Measurements from ENCODE around the gene NXF1. TPM values are rescaled to one million over a fixed set of nuclear protein-coding genes. Genes with fewer than 3 reads are reported as not detected.
A peak's percentile ranks its signal among the peaks of the same experiment; 100 is the strongest.
"Not testable (repeated sequence)": the region's sequence is repeated elsewhere in the genome, so short reads cannot be mapped to it uniquely, and the experiment has no call there.

NXF1 gene
- total RNA-seq, 1 experiment from 2014 or later, result 6.3 TPM

- in situ Hi-C loops (cut with HindIII; ENCODE audit: low pct_unique_long_range_greater_than_20kb, low sequenced_read_pairs), result no loop called here
- DNase-seq (ENCODE audit: low read depth), result peak; percentile 99
Measured at GRCh38 chr11:62753736-62754603, 51.3 kb downstream of the NXF1 start, which contains the start of gene ZBTB3. ZBTB3 (minus strand) TSS chr11:62754160; CDS start chr11:62753664, 496 bp downstream.

GRCh38 chr11:62752994-62753735 lies 52.1 kb downstream of the NXF1 start:
- no peak for DNase-seq (ENCODE audit: low read depth)
- in situ Hi-C loops (cut with HindIII; ENCODE audit: low pct_unique_long_range_greater_than_20kb, low sequenced_read_pairs), result no loop called here

- DNase-seq (ENCODE audit: low read depth), result no peak
- in situ Hi-C loops (cut with HindIII; ENCODE audit: low pct_unique_long_range_greater_than_20kb, low sequenced_read_pairs), result no loop called here
Measured at GRCh38 chr11:62752177-62752785, 53.0 kb downstream of the NXF1 start.

- DNase-seq (ENCODE audit: low read depth); in situ Hi-C loops (cut with HindIII; ENCODE audit: low pct_unique_long_range_greater_than_20kb, low sequenced_read_pairs): not testable (repeated sequence)
Measured at GRCh38 chr11:62749931-62750330, 55.3 kb downstream of the NXF1 start.

GRCh38 chr11:62747475-62748160 lies 57.6 kb downstream of the NXF1 start:
- in situ Hi-C loops (cut with HindIII; ENCODE audit: low pct_unique_long_range_greater_than_20kb, low sequenced_read_pairs), result no loop called here
- DNase-seq (ENCODE audit: low read depth), result no peak

Other genes with a start within 250 kb of the NXF1 start
- 2,603 and 2,794 TPM in 2 replicates for gene EEF1G, start 231.5 kb downstream of the NXF1 start, total RNA-seq (2014; rRNA removed; shearing (Covaris generic); ENCODE audit: low replicate concordance)
- 11.7 and 14.2 TPM in 2 replicates for gene TUT1, start 213.9 kb downstream of the NXF1 start, total RNA-seq (2014; rRNA removed; shearing (Covaris generic); ENCODE audit: low replicate concordance)
- gene MTA2, start 203.6 kb downstream of the NXF1 start, total RNA-seq (2014; rRNA removed; shearing (Covaris generic); ENCODE audit: low replicate concordance), result 87.5 and 107 TPM in 2 replicates
- 16.1 and 19.3 TPM in 2 replicates for gene EML3, start 192.7 kb downstream of the NXF1 start, total RNA-seq (2014; rRNA removed; shearing (Covaris generic); ENCODE audit: low replicate concordance)
- 4.5 and 7.4 TPM in 2 replicates for gene ROM1, start 192.2 kb downstream of the NXF1 start, total RNA-seq (2014; rRNA removed; shearing (Covaris generic); ENCODE audit: low replicate concordance)
- gene B3GAT3, start 183.5 kb downstream of the NXF1 start, total RNA-seq (2014; rRNA removed; shearing (Covaris generic); ENCODE audit: low replicate concordance), result 34.9 and 52.3 TPM in 2 replicates
- gene GANAB, start 158.8 kb downstream of the NXF1 start, total RNA-seq (2014; rRNA removed; shearing (Covaris generic); ENCODE audit: low replicate concordance), result 434 and 492 TPM in 2 replicates
- 7.6 and 14.5 TPM in 2 replicates for gene INTS5, start 152.1 kb downstream of the NXF1 start, total RNA-seq (2014; rRNA removed; shearing (Covaris generic); ENCODE audit: low replicate concordance)
- 48.1 and 59.2 TPM in 2 replicates for gene C11orf98, start 140.2 kb downstream of the NXF1 start, total RNA-seq (2014; rRNA removed; shearing (Covaris generic); ENCODE audit: low replicate concordance)
- 0.09 and 6.4 TPM in 2 replicates for gene CSKMT, start 140.1 kb downstream of the NXF1 start, total RNA-seq (2014; rRNA removed; shearing (Covaris generic); ENCODE audit: low replicate concordance)
- gene UQCC3, start 133.8 kb downstream of the NXF1 start, total RNA-seq (2014; rRNA removed; shearing (Covaris generic); ENCODE audit: low replicate concordance), result 18.2 and 25.6 TPM in 2 replicates
- gene LBHD1, start 133.2 kb downstream of the NXF1 start, total RNA-seq (2014; rRNA removed; shearing (Covaris generic); ENCODE audit: low replicate concordance), result 1.9 and 3.2 TPM in 2 replicates
- 81.8 and 106 TPM in 2 replicates for gene UBXN1, start 126.4 kb downstream of the NXF1 start, total RNA-seq (2014; rRNA removed; shearing (Covaris generic); ENCODE audit: low replicate concordance)
- not detected in 2 replicates for gene LRRN4CL, start 115.9 kb downstream of the NXF1 start, total RNA-seq (2014; rRNA removed; shearing (Covaris generic); ENCODE audit: low replicate concordance)
- 37.5 and 55.8 TPM in 2 replicates for gene BSCL2, start 98.0 kb downstream of the NXF1 start, total RNA-seq (2014; rRNA removed; shearing (Covaris generic); ENCODE audit: low replicate concordance)
- gene GNG3, start 97.8 kb downstream of the NXF1 start, total RNA-seq (2014; rRNA removed; shearing (Covaris generic); ENCODE audit: low replicate concordance), result not detected in 2 replicates
- gene HNRNPUL2, start 78.0 kb downstream of the NXF1 start, total RNA-seq (2014; rRNA removed; shearing (Covaris generic); ENCODE audit: low replicate concordance), result 4.4 and 4.8 TPM in 2 replicates
- gene TTC9C, start 77.0 kb downstream of the NXF1 start, total RNA-seq (2014; rRNA removed; shearing (Covaris generic); ENCODE audit: low replicate concordance), result 30.9 and 37.2 TPM in 2 replicates
- 4.6 and 14.9 TPM in 2 replicates for gene ZBTB3, start 51.3 kb downstream of the NXF1 start, total RNA-seq (2014; rRNA removed; shearing (Covaris generic); ENCODE audit: low replicate concordance)
- 75.4 and 80.0 TPM in 2 replicates for gene POLR2G, start 43.9 kb downstream of the NXF1 start, total RNA-seq (2014; rRNA removed; shearing (Covaris generic); ENCODE audit: low replicate concordance)
- 12.9 and 14.6 TPM in 2 replicates for gene TAF6L, start 34.0 kb downstream of the NXF1 start, total RNA-seq (2014; rRNA removed; shearing (Covaris generic); ENCODE audit: low replicate concordance)
- gene TMEM179B, start 18.0 kb downstream of the NXF1 start, total RNA-seq (2014; rRNA removed; shearing (Covaris generic); ENCODE audit: low replicate concordance), result 14.9 and 33.8 TPM in 2 replicates
- gene TMEM223, start 13.4 kb downstream of the NXF1 start, total RNA-seq (2014; rRNA removed; shearing (Covaris generic); ENCODE audit: low replicate concordance), result 42.0 and 58.7 TPM in 2 replicates
- gene STX5, start 26.6 kb upstream of the NXF1 start, total RNA-seq (2014; rRNA removed; shearing (Covaris generic); ENCODE audit: low replicate concordance), result 29.6 and 39.5 TPM in 2 replicates
- gene TEX54, start 27.4 kb upstream of the NXF1 start, total RNA-seq (2014; rRNA removed; shearing (Covaris generic); ENCODE audit: low replicate concordance), result not detected in 2 replicates
- gene WDR74, start 34.1 kb upstream of the NXF1 start, total RNA-seq (2014; rRNA removed; shearing (Covaris generic); ENCODE audit: low replicate concordance), result 82.0 and 102 TPM in 2 replicates
- gene SLC3A2, start 75.5 kb upstream of the NXF1 start, total RNA-seq (2014; rRNA removed; shearing (Covaris generic); ENCODE audit: low replicate concordance), result 623 and 653 TPM in 2 replicates
- gene CHRM1, start 115.9 kb upstream of the NXF1 start, total RNA-seq (2014; rRNA removed; shearing (Covaris generic); ENCODE audit: low replicate concordance), result not detected in 2 replicates
- not detected in 2 replicates for gene SLC22A6, start 179.5 kb upstream of the NXF1 start, total RNA-seq (2014; rRNA removed; shearing (Covaris generic); ENCODE audit: low replicate concordance)
- not detected in 2 replicates for gene SLC22A8, start 210.4 kb upstream of the NXF1 start, total RNA-seq (2014; rRNA removed; shearing (Covaris generic); ENCODE audit: low replicate concordance)